ENCODE results near the gene TXNL4A.

The TXNL4A gene

GRCh38 chr18:80023173-80023572 is 34.8 kb upstream of the TXNL4A start:
- TF ChIP-seq PPARA (CRISPR knock-in tag; IDR thresholded peaks at IDR 0.05; ENCODE audit: borderline replicate concordance) (no peak), RARB (CRISPR knock-in tag; IDR thresholded peaks at IDR 0.05) (no peak), OSR1 (CRISPR knock-in tag; IDR thresholded peaks at IDR 0.05) (no peak), ZFP3 (CRISPR knock-in tag; IDR thresholded peaks at IDR 0.05) (no peak), ZC3H10 (CRISPR knock-in tag; IDR thresholded peaks at IDR 0.05) (no peak), ARNTL (CRISPR knock-in tag; IDR thresholded peaks at IDR 0.05; ENCODE audit: borderline replicate concordance, low read depth) (no peak), ZNF565 (CRISPR knock-in tag; conservative IDR thresholded peaks at IDR 0.05; ENCODE audit: low read depth) (no peak), ZFP30 (CRISPR knock-in tag; IDR thresholded peaks at IDR 0.05) (no peak), ZNF8 (CRISPR knock-in tag; IDR thresholded peaks at IDR 0.05) (no peak), POU6F1 (CRISPR knock-in tag; IDR thresholded peaks at IDR 0.05; ENCODE audit: borderline replicate concordance, low read depth) (no peak), TCF4 (CRISPR knock-in tag; IDR thresholded peaks at IDR 0.05; ENCODE audit: borderline replicate concordance) (no peak), GLIS3 (CRISPR knock-in tag; IDR thresholded peaks at IDR 0.05) (no peak), SNAI2 (CRISPR knock-in tag; IDR thresholded peaks at IDR 0.05) (no peak), BACH2 (CRISPR knock-in tag; IDR thresholded peaks at IDR 0.05; ENCODE audit: borderline replicate concordance) (no peak)
- TF ChIP-seq, protein P1, sequence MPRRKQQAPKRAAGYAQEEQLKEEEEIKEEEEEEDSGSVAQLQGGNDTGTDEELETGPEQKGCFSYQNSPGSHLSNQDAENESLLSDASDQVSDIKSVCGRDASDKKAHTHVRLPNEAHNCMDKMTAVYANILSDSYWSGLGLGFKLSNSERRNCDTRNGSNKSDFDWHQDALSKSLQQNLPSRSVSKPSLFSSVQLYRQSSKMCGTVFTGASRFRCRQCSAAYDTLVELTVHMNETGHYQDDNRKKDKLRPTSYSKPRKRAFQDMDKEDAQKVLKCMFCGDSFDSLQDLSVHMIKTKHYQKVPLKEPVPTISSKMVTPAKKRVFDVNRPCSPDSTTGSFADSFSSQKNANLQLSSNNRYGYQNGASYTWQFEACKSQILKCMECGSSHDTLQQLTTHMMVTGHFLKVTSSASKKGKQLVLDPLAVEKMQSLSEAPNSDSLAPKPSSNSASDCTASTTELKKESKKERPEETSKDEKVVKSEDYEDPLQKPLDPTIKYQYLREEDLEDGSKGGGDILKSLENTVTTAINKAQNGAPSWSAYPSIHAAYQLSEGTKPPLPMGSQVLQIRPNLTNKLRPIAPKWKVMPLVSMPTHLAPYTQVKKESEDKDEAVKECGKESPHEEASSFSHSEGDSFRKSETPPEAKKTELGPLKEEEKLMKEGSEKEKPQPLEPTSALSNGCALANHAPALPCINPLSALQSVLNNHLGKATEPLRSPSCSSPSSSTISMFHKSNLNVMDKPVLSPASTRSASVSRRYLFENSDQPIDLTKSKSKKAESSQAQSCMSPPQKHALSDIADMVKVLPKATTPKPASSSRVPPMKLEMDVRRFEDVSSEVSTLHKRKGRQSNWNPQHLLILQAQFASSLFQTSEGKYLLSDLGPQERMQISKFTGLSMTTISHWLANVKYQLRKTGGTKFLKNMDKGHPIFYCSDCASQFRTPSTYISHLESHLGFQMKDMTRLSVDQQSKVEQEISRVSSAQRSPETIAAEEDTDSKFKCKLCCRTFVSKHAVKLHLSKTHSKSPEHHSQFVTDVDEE (CRISPR knock-in tag; IDR thresholded peaks at IDR 0.05), result no peak
- TF ChIP-seq, protein P2, sequence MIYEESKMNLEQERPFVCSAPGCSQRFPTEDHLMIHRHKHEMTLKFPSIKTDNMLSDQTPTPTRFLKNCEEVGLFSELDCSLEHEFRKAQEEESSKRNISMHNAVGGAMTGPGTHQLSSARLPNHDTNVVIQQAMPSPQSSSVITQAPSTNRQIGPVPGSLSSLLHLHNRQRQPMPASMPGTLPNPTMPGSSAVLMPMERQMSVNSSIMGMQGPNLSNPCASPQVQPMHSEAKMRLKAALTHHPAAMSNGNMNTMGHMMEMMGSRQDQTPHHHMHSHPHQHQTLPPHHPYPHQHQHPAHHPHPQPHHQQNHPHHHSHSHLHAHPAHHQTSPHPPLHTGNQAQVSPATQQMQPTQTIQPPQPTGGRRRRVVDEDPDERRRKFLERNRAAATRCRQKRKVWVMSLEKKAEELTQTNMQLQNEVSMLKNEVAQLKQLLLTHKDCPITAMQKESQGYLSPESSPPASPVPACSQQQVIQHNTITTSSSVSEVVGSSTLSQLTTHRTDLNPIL (CRISPR knock-in tag; IDR thresholded peaks at IDR 0.05; ENCODE audit: low read depth), result no peak
- ATAC-seq, result no peak

DNA sequence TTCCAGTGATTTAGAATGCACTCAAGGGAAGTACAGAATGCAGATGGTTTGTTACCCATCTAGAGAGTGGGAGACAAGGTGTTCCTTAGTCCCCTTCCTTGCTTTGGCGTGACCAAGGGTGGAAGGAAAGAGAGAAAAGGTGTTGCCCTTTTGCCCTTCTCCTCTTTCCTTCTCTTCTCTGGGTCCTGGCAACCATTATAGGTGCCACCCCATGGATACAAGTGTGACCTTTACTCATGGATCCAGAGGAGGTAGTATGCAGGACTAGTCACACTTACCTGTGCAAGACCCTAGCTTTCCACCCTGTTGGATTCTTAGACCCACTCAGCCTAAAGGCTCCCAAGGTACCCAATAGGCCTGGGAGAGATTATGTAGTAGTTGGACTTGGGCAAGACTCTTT is 34.2 kb upstream of the TXNL4A start:
- TF ChIP-seq, protein P3, sequence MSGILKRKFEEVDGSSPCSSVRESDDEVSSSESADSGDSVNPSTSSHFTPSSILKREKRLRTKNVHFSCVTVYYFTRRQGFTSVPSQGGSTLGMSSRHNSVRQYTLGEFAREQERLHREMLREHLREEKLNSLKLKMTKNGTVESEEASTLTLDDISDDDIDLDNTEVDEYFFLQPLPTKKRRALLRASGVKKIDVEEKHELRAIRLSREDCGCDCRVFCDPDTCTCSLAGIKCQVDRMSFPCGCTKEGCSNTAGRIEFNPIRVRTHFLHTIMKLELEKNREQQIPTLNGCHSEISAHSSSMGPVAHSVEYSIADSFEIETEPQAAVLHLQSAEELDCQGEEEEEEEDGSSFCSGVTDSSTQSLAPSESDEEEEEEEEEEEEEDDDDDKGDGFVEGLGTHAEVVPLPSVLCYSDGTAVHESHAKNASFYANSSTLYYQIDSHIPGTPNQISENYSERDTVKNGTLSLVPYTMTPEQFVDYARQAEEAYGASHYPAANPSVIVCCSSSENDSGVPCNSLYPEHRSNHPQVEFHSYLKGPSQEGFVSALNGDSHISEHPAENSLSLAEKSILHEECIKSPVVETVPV (CRISPR knock-in tag; IDR thresholded peaks at IDR 0.05), result no peak
- TF ChIP-seq OSR1 (CRISPR knock-in tag; IDR thresholded peaks at IDR 0.05) (no peak), TCF4 (CRISPR knock-in tag; IDR thresholded peaks at IDR 0.05; ENCODE audit: borderline replicate concordance) (no peak), ZC3H10 (CRISPR knock-in tag; IDR thresholded peaks at IDR 0.05) (no peak), SNAI2 (CRISPR knock-in tag; IDR thresholded peaks at IDR 0.05) (no peak), ZFP3 (CRISPR knock-in tag; IDR thresholded peaks at IDR 0.05) (no peak), ISL1 (CRISPR knock-in tag; IDR thresholded peaks at IDR 0.05) (no peak), BACH2 (CRISPR knock-in tag; IDR thresholded peaks at IDR 0.05; ENCODE audit: borderline replicate concordance) (no peak), POU6F1 (CRISPR knock-in tag; IDR thresholded peaks at IDR 0.05; ENCODE audit: borderline replicate concordance, low read depth) (no peak), GLIS3 (CRISPR knock-in tag; IDR thresholded peaks at IDR 0.05) (no peak), RARB (CRISPR knock-in tag; IDR thresholded peaks at IDR 0.05) (no peak), CSDC2 (CRISPR knock-in tag; IDR thresholded peaks at IDR 0.05) (no peak), ZNF565 (CRISPR knock-in tag; conservative IDR thresholded peaks at IDR 0.05; ENCODE audit: low read depth) (no peak)
- TF ChIP-seq, protein P2 (CRISPR knock-in tag; IDR thresholded peaks at IDR 0.05; ENCODE audit: low read depth), result no peak
- no peak for ATAC-seq
